A549 (cell line): ENCODE results near the gene USO1. TPM values are rescaled to one million over a fixed set of nuclear protein-coding genes. Genes with fewer than 3 reads are reported as not detected.

ENCODE experiments used
- ATAC-seq, 2 experiments: fragments of 200-7000 bp in 1 of 2; fragments of >200 bp in 1 of 2; cut with Nextera tagmentation in 1 of 2; cut with Tn5 transposase in 1 of 2; 3 replicates each; pipeline versions ENCODE4 v1.8.0 to v1.9.1; 2018 to 2020; ENCODE audit warnings: mild to moderate bottlenecking in 1 of 2, moderate library complexity in 1 of 2
- CTCF ChIA-PET: fragments of 300-600 bp; sonication (Branson Sonifier 250); formaldehyde crosslinking; extraction: SDS; loops from one replicate; lab custom pipeline; 2021; ENCODE audit warnings: antibody characterized with exemption, inconsistent platforms; lab: Yijun Ruan, JAX
- POLR2A ChIA-PET: fragments of 350-600 bp; formaldehyde crosslinking; extraction: SDS; loops from one replicate; lab custom pipeline; 2021; ENCODE audit warnings: antibody characterized with exemption, inconsistent platforms; lab: Yijun Ruan, JAX
- DNase-seq, 2 experiments: peaks; one replicate each; pipeline versions ENCODE4 v3.0.0 to v3.0.0-alpha.2; 2011 to 2016; ENCODE audit warnings: low read depth in 1 of 2, low spot score in 1 of 2
- FAIRE-seq: peaks from 2 replicates; lab custom pipeline; 2011; peaks lifted over from hg19 to GRCh38; lab: Jason Lieb, UNC
- H3K27ac ChIP-seq, 2 experiments: fragments of >200 bp; sonication (Bioruptor Twin); formaldehyde crosslinking; 3 replicates each; pipeline ENCODE4 v1.5.1; 2016 to 2017
- H3K4me1 ChIP-seq: fragments of >200 bp; sonication (Bioruptor Twin); formaldehyde crosslinking; 3 replicates; pipeline ENCODE4 v1.6.1; 2016
- H3K4me2 ChIP-seq: fragments of >200 bp; sonication (Bioruptor Twin); formaldehyde crosslinking; 3 replicates; pipeline ENCODE4 v1.6.1; 2016
- H3K4me3 ChIP-seq: fragments of >200 bp; sonication (Bioruptor Twin); formaldehyde crosslinking; 3 replicates; pipeline ENCODE4 v1.5.1; 2016
- H3K9me3 ChIP-seq: fragments of >200 bp; sonication (Bioruptor Twin); formaldehyde crosslinking; 3 replicates; pipeline ENCODE4 v1.6.1; 2016
- ATOH8 ChIP-seq: fragments of 250-450 bp; sonication (Bioruptor Pico); IDR thresholded peaks from 2 replicates; pipeline ENCODE4 v1.5.0; 2020; ENCODE audit warnings: low read depth, mild to moderate bottlenecking, moderate library complexity
- CHD2 ChIP-seq: fragments of 150-350 bp; IDR thresholded peaks from 2 replicates; pipeline ENCODE4 v1.6.1; 2014; ENCODE audit warnings: low read length; ENCODE audit not compliant: partially characterized antibody
- EHF ChIP-seq: fragments of 250-450 bp; sonication (Bioruptor Pico); IDR thresholded peaks from 2 replicates; pipeline ENCODE4 v1.5.0; 2020; ENCODE audit warnings: mild to moderate bottlenecking
- EHMT2 ChIP-seq: fragments of 200-600 bp; sonication (generic); IDR thresholded peaks from 2 replicates; pipeline ENCODE4 v1.6.1; 2016; ENCODE audit warnings: antibody characterized with exemption, low read depth, mild to moderate bottlenecking, moderate library complexity
- ELK1 ChIP-seq: fragments of 150-350 bp; IDR thresholded peaks from 2 replicates; pipeline ENCODE4 v1.6.1; 2014; ENCODE audit warnings: low read depth, mild to moderate bottlenecking, low read length
- FOSB ChIP-seq: fragments of 250-450 bp; sonication (Bioruptor Pico); IDR thresholded peaks from 2 replicates; pipeline ENCODE4 v1.5.0; 2020; ENCODE audit warnings: mild to moderate bottlenecking, moderate library complexity
- FOSL2 ChIP-seq, 2 experiments: fragments of 450-650 bp in 1 of 2; fragments of >200 bp in 1 of 2; sonication (Bioruptor Twin) in 1 of 2; formaldehyde crosslinking; IDR thresholded peaks; 2 replicates each; pipeline versions ENCODE4 v1.5.0 to v1.6.1; 2016 to 2020; ENCODE audit warnings: mild to moderate bottlenecking in 1 of 2, moderate library complexity in 1 of 2
- FOXS1 ChIP-seq: fragments of 250-450 bp; sonication (Bioruptor Pico); IDR thresholded peaks from 2 replicates; pipeline ENCODE4 v1.5.0; 2020; ENCODE audit warnings: mild to moderate bottlenecking, moderate library complexity
- HEYL ChIP-seq: fragments of 250-450 bp; sonication (Bioruptor Pico); IDR thresholded peaks from 2 replicates; pipeline ENCODE4 v1.8.0; 2021; ENCODE audit warnings: mild to moderate bottlenecking, moderate library complexity
- HOXA7 ChIP-seq: fragments of 250-450 bp; sonication (Bioruptor Pico); IDR thresholded peaks from 2 replicates; pipeline ENCODE4 v1.5.0; 2020; ENCODE audit warnings: mild to moderate bottlenecking, moderate library complexity
- HOXB13 ChIP-seq: fragments of 250-450 bp; sonication (Bioruptor Pico); IDR thresholded peaks from 2 replicates; pipeline ENCODE4 v1.5.0; 2020; ENCODE audit warnings: low read depth, mild to moderate bottlenecking, moderate library complexity
- HOXB5 ChIP-seq: fragments of 250-450 bp; sonication (Bioruptor Pico); IDR thresholded peaks from 2 replicates; pipeline ENCODE4 v1.5.0; 2020; ENCODE audit warnings: mild to moderate bottlenecking, moderate library complexity
- MAFK ChIP-seq: fragments of 450-650 bp; IDR thresholded peaks from 2 replicates; pipeline ENCODE4 v1.6.1; 2014; ENCODE audit not compliant: partially characterized antibody
- MAX ChIP-seq: IDR thresholded peaks from 2 replicates; pipeline ENCODE4 v1.6.1; 2012
- NFE2L2 ChIP-seq: fragments of 150-350 bp; conservative IDR thresholded peaks from 2 replicates; pipeline ENCODE4 v1.6.1; 2014; ENCODE audit warnings: low read length
- NPAS2 ChIP-seq: fragments of 250-450 bp; sonication (Bioruptor Pico); IDR thresholded peaks from 2 replicates; pipeline ENCODE4 v1.8.0; 2022; ENCODE audit warnings: mild to moderate bottlenecking, moderate library complexity, borderline replicate concordance
- NR3C1 ChIP-seq: fragments of >200 bp; sonication (Bioruptor Twin); formaldehyde crosslinking; IDR thresholded peaks from 3 replicates; pipeline ENCODE4 v1.6.1; 2017
- PBX3 ChIP-seq: IDR thresholded peaks from 2 replicates; pipeline ENCODE4 v1.6.1; 2012
- PHF8 ChIP-seq: fragments of 200-600 bp; sonication (generic); IDR thresholded peaks from 2 replicates; pipeline ENCODE4 v1.6.1; 2016; ENCODE audit warnings: low read depth, mild to moderate bottlenecking, antibody characterized with exemption, moderate library complexity, borderline replicate concordance
- POLR2AphosphoS2 ChIP-seq: conservative IDR thresholded peaks from 2 replicates; pipeline ENCODE4 v1.6.1; 2012; ENCODE audit warnings: low read length, improper control_type of control experiment, inconsistent platforms
- RARB ChIP-seq: fragments of 250-450 bp; sonication (Bioruptor Pico); IDR thresholded peaks from 2 replicates; pipeline ENCODE4 v1.8.0; 2021; ENCODE audit warnings: mild to moderate bottlenecking, moderate library complexity
- RFX5 ChIP-seq: fragments of 450-650 bp; IDR thresholded peaks from 2 replicates; pipeline ENCODE4 v1.7.1; 2014; ENCODE audit warnings: antibody characterized with exemption, mild to moderate bottlenecking, moderate library complexity
- RNF2 ChIP-seq: fragments of 200-600 bp; sonication (generic); IDR thresholded peaks from 2 replicates; pipeline ENCODE4 v1.6.1; 2016; ENCODE audit warnings: low read depth, mild to moderate bottlenecking, antibody characterized with exemption, moderate library complexity, borderline replicate concordance
- TP53 ChIP-seq: fragments of 250-450 bp; sonication (Bioruptor Pico); IDR thresholded peaks from 2 replicates; pipeline ENCODE4 v1.5.0; 2021; ENCODE audit warnings: mild to moderate bottlenecking, moderate library complexity
- ZFP36 ChIP-seq: fragments of 450-650 bp; IDR thresholded peaks from 2 replicates; pipeline ENCODE4 v1.6.1; 2014; ENCODE audit warnings: borderline replicate concordance; ENCODE audit not compliant: partially characterized antibody
- ZNF302 ChIP-seq: fragments of 250-450 bp; sonication (Bioruptor Pico); IDR thresholded peaks from 2 replicates; pipeline ENCODE4 v1.9.0; 2021; ENCODE audit warnings: inconsistent platforms, mild to moderate bottlenecking, moderate library complexity
- ZSCAN20 ChIP-seq: fragments of 250-450 bp; sonication (Bioruptor Pico); IDR thresholded peaks from 2 replicates; pipeline ENCODE4 v1.8.0; 2022; ENCODE audit warnings: mild to moderate bottlenecking, moderate library complexity
- WGBS: methylation state at CpG from one replicate; pipeline ENCODE4 v1.1.6; 2017; ENCODE audit errors: missing lambda C conversion rate; 5-methylcytosine and 5-hydroxymethylcytosine counted together
- polyA plus RNA-seq, 4 experiments: library from polyadenylated mRNA; depleted of rRNA in 3 of 4; stranded (reverse); fragments of >200 nt; fragmentation: RNase III in 1 of 4; extraction: RNeasy Plus Mini Kit Qiagen cat#74134 plus additional on column Dnase treatment in 1 of 4; gene quantifications; 2 replicates in 3 of 4; 3 replicates in 1 of 4; pipeline ENCODE4 v1.2.3, GENCODE V29; 2011 to 2017

Gene USO1
- polyA plus RNA-seq, 2 of the 4 experiments (the other 2 are of a cell fraction), result 54.7 to 97.6 TPM

GRCh38 chr4:75834772-75835154 lies 110.4 kb downstream of the USO1 start:
- Histone ChIP-seq H3K4me2 (peak overlapping the region; percentile 30; the same call in 1 of the 3 replicates), H3K4me1 (peaks cover 16% of the 10 kb centered on the region; the same call in 1 of the 3 replicates), H3K9me3 (no peaks in the 10 kb centered on the region; the same call in 2 of the 3 replicates), H3K4me3 (no peak overlapping the region), H3K27ac (peak overlapping the region; percentile 51 to 75; a peak in 5 of 6 replicates)
- TF ChIP-seq ZNF302 (CRISPR knock-in tag), result no peak
- no peak for TF ChIP-seq EHMT2
- TF ChIP-seq FOSL2 (IDR thresholded peaks at IDR 0.05), result no peak
- TF ChIP-seq FOSL2 (CRISPR knock-in tag; IDR thresholded peaks at IDR 0.05), result peak; percentile 46; the same call in 1 of the 2 replicates
- no peak for TF ChIP-seq POLR2AphosphoS2
- ChIA-PET CTCF (interaction anchor here (0.5 to 1.1 kb wide), 2 partner anchors 19 to 702 kb away, joined by 3 read pairs; no protein-coding TSS in a partner anchor), POLR2A (no interaction called here)
- FAIRE-seq (no peak), ATAC-seq (peak in 1 of 2 experiments; percentile 70; a peak in 3 of 6 replicates), DNase-seq (peak in 1 of 2 experiments; percentile 50)
- 12% methylated on average over 2 of the region's 2 CpGs for WGBS

- TF ChIP-seq ZFP36 (no peak), MAFK (peak; percentile 98), ELK1 (no peak), NFE2L2 (peak; percentile 83), CHD2 (no peak), PHF8 (no peak), HOXB5 (CRISPR knock-in tag) (no peak), RARB (0 out of 2 replicates have a peak, but pooled peaks have one; percentile 17), FOSL2 (IDR thresholded peaks at IDR 0.05) (no peak), FOSL2 (CRISPR knock-in tag; IDR thresholded peaks at IDR 0.05) (peak; percentile 25; the same call in 1 of the 2 replicates), RNF2 (no peak), ZSCAN20 (CRISPR knock-in tag) (no peak), NR3C1 (no peak), MAX (peak; percentile 15; the same call in 1 of the 2 replicates), RFX5 (no peak), HEYL (CRISPR knock-in tag) (no peak), HOXB13 (CRISPR knock-in tag) (0 out of 2 replicates have a peak, but pooled peaks have one; percentile 48)
- TF ChIP-seq, all 56 proteins: peak for 6
- POLR2A ChIA-PET, result interaction anchor here (0.5 kb wide), 1 partner anchor 1230 kb away, joined by 9 read pairs; no protein-coding TSS in a partner anchor
- WGBS, result 17% methylated on average over 8 of the region's 8 CpGs
- no peak overlapping the region for H3K4me3 ChIP-seq
- H3K9me3 ChIP-seq, result no peaks in the 10 kb centered on the region
- DNase-seq (peak; percentile 26 to 83), FAIRE-seq (no peak), ATAC-seq (peak; percentile 42 to 81; a peak in 5 of 6 replicates)
- H3K27ac ChIP-seq, result peak overlapping the region; percentile 91 to 98
- CTCF ChIA-PET, result interaction anchor here (0.6 kb wide), 1 partner anchor 210 kb away, joined by 3 read pairs; no protein-coding TSS in a partner anchor
- H3K4me2 ChIP-seq, result peak overlapping the region; percentile 29
- peaks cover 60% of the 10 kb centered on the region for H3K4me1 ChIP-seq
Measured at GRCh38 chr4:75841641-75842520, 117.5 kb downstream of the USO1 start.

- peak overlapping the region; percentile 57 for H3K4me2 ChIP-seq
- H3K27ac ChIP-seq, result peak overlapping the region; percentile 91 to 98
- no peak for ATAC-seq
- no peaks in the 10 kb centered on the region for H3K9me3 ChIP-seq
- H3K4me3 ChIP-seq, result no peak overlapping the region
- ChIA-PET POLR2A (no interaction called here), CTCF (no interaction called here)
- H3K4me1 ChIP-seq, result peaks cover 71% of the 10 kb centered on the region
- FAIRE-seq, result no peak
- no peak for DNase-seq
- 83% methylated on average over 4 of the region's 4 CpGs for WGBS
- TF ChIP-seq ZNF302 (CRISPR knock-in tag) (peak; percentile 93; the same call in 1 of the 2 replicates), HEYL (CRISPR knock-in tag) (peak; percentile 96), PBX3 (no peak), HOXA7 (peak; percentile 54; the same call in 1 of the 2 replicates), TP53 (CRISPR knock-in tag) (peak; percentile 91), NR3C1 (no peak), NPAS2 (CRISPR knock-in tag) (peak; percentile 89), ELK1 (no peak), ATOH8 (peak; percentile 98), EHF (CRISPR knock-in tag) (peak; percentile 98), FOXS1 (CRISPR knock-in tag) (peak; percentile 57; the same call in 1 of the 2 replicates), FOSB (CRISPR knock-in tag) (no peak)
Measured at GRCh38 chr4:75843596-75843995, 119.2 kb downstream of the USO1 start.
